Upper lobe of left lung (tissue), 6 donors: ENCODE results near the gene LSM11. TPM values are rescaled to one million over a fixed set of nuclear protein-coding genes. Genes with fewer than 3 reads are reported as not detected.

Experiments used
- ATAC-seq, 2 donors: fragments of 200-7000 bp; cut with Tn5 transposase; one replicate each; pipeline ENCODE4 v1.9.1; 2022; ENCODE audit warnings: mild to moderate bottlenecking in 2 of 2, moderate library complexity in 2 of 2; ENCODE audit not compliant: low FRiP score in 2 of 2
- DNase-seq, 2 donors: peaks; one replicate each; pipeline ENCODE4 v3.0.0-alpha.2; 2019 to 2020
- H3K27ac ChIP-seq, 4 donors: fragments of 200-600 bp; sonication (generic); one replicate each; pipeline ENCODE4 v1.5.1; 2016 to 2019
- H3K27me3 ChIP-seq, 4 donors: fragments of 200-600 bp; sonication (generic); one replicate each; pipeline ENCODE4 v1.5.1; 2017 to 2019
- H3K36me3 ChIP-seq, 4 donors: fragments of 200-600 bp; sonication (generic); one replicate each; pipeline ENCODE4 v1.5.1; 2016 to 2019
- H3K4me1 ChIP-seq, 4 donors: fragments of 200-600 bp; sonication (generic); one replicate each; pipeline ENCODE4 v1.5.1; 2018 to 2019
- H3K4me3 ChIP-seq, 4 donors: fragments of 200-600 bp; sonication (generic); one replicate each; pipeline ENCODE4 v1.5.1; 2017 to 2019; ENCODE audit warnings: mild to moderate bottlenecking in 2 of 4, moderate library complexity in 1 of 4
- H3K9me3 ChIP-seq, 4 donors: fragments of 200-600 bp; sonication (generic); one replicate each; pipeline ENCODE4 v1.5.1; 2018 to 2019
- EP300 ChIP-seq, 4 donors: sonication (generic); formaldehyde crosslinking; IDR thresholded peaks; one replicate each; pipeline ENCODE4 v1.5.1; 2017; ENCODE audit warnings: antibody characterized with exemption in 4 of 4, control low read depth in 2 of 4
- POLR2A ChIP-seq, 4 donors: fragments of 450-650 bp; IDR thresholded peaks; one replicate each; pipeline ENCODE4 v1.5.1; 2016 to 2017; ENCODE audit warnings: antibody characterized with exemption in 4 of 4, mild to moderate bottlenecking in 2 of 4
- POLR2AphosphoS5 ChIP-seq, 2 donors: sonication (generic); formaldehyde crosslinking; IDR thresholded peaks; one replicate each; pipeline ENCODE4 v1.5.1; 2017; ENCODE audit warnings: antibody characterized with exemption in 2 of 2
- WGBS, 2 donors: methylation state at CpG; one replicate each; pipeline ENCODE4 v1.1.5; 2017 to 2018; 5-methylcytosine and 5-hydroxymethylcytosine counted together
- total RNA-seq, 6 donors: library from RNA; depleted of rRNA in 4 of 6; stranded (reverse); fragments of >200 nt in 4 of 6; gene quantifications; one replicate each; pipeline versions ENCODE4 v1.1.0 to v1.2.1, GENCODE V29; 2016 to 2021
- TF ChIP-seq, protein P1 (sequence below), 6 experiments: fragments of 450-650 bp in 4 of 6; fragments of 200-600 bp in 2 of 6; sonication (generic) in 2 of 6; IDR thresholded peaks; one replicate each; pipeline ENCODE4 v1.5.1; 2016 to 2019; ENCODE audit warnings: antibody characterized with exemption in 6 of 6
- donor health status: DM: no; HTN: no; CAD: no; lungs with moderate emphysema.
- donor health status: DM: no; HTN: yes; CAD: no; lungs with severe emphysema.

The LSM11 gene
- total RNA-seq, 6 donors from 2014 or later = 0.78 to 4.1 (median 2.0) TPM

DNA sequence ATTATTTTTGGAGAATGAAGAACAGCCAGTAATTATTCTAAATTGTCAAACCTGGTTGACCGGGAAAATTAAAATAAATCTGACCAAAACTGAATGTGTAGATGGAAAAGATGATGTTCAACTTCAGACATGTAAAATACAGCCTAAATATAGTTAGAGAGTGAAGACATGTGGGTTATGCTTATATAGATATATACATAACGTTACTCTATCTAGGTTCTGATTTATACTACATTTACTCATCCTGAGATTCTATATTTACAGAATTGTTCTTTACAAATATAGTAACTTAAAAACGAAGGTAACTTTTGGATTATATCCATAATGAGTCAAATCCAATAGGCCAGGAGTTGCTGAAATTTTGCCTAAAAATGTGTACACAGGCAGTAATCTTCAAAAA is 33.1 kb upstream of the LSM11 start:
- H3K27me3 ChIP-seq = no peaks in the 10 kb centered on the region
- H3K9me3 ChIP-seq = no peaks in the 10 kb centered on the region
- DNase-seq = no peak
- no peaks in the 10 kb centered on the region for H3K36me3 ChIP-seq
- H3K4me3 ChIP-seq = no peak overlapping the region
- ATAC-seq = no peak
- 73 to 78% methylated on average over 3 of the region's 3 CpGs for WGBS, 2 donors
- TF ChIP-seq POLR2A (IDR thresholded peaks at IDR 0.05) = no peak
- TF ChIP-seq, protein P1, sequence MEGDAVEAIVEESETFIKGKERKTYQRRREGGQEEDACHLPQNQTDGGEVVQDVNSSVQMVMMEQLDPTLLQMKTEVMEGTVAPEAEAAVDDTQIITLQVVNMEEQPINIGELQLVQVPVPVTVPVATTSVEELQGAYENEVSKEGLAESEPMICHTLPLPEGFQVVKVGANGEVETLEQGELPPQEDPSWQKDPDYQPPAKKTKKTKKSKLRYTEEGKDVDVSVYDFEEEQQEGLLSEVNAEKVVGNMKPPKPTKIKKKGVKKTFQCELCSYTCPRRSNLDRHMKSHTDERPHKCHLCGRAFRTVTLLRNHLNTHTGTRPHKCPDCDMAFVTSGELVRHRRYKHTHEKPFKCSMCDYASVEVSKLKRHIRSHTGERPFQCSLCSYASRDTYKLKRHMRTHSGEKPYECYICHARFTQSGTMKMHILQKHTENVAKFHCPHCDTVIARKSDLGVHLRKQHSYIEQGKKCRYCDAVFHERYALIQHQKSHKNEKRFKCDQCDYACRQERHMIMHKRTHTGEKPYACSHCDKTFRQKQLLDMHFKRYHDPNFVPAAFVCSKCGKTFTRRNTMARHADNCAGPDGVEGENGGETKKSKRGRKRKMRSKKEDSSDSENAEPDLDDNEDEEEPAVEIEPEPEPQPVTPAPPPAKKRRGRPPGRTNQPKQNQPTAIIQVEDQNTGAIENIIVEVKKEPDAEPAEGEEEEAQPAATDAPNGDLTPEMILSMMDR (IDR thresholded peaks at IDR 0.05) = no peak
- no peak for TF ChIP-seq POLR2AphosphoS5 (IDR thresholded peaks at IDR 0.05)
- TF ChIP-seq EP300 (IDR thresholded peaks at IDR 0.05) = no peak
- H3K4me1 ChIP-seq = no peaks in the 10 kb centered on the region
- no peak overlapping the region for H3K27ac ChIP-seq

DNA sequence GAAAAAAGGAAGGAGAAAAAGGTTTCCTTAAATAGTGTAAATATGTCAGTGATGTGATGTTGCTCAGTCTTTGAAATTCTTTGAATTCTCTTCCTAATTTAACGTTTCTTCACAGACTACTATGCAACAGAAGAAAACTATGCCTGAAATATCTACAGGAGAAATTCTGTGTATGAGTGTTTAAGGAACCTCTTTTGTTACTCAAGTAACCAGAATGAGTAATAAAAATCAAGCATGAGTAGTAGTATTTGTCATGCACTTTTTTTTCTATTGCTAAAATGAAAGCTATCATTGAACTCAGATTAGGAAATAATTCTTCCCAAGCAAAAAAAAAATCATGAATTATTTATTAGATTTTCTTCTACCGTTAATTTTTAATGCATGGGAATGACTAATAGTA is 32.6 kb upstream of the LSM11 start:
- no peaks in the 10 kb centered on the region for H3K27me3 ChIP-seq
- H3K4me3 ChIP-seq = no peak overlapping the region
- ATAC-seq = no peak
- TF ChIP-seq POLR2AphosphoS5 (IDR thresholded peaks at IDR 0.05) (no peak), EP300 (IDR thresholded peaks at IDR 0.05) (no peak), POLR2A (IDR thresholded peaks at IDR 0.05) (no peak)
- TF ChIP-seq, protein P1 (IDR thresholded peaks at IDR 0.05) = no peak
- no peaks in the 10 kb centered on the region for H3K4me1 ChIP-seq
- H3K9me3 ChIP-seq = no peaks in the 10 kb centered on the region
- no peak overlapping the region for H3K27ac ChIP-seq
- no peaks in the 10 kb centered on the region for H3K36me3 ChIP-seq
- DNase-seq = no peak
- 51 to 54% methylated on average over 2 of the region's 2 CpGs for WGBS, 2 donors

DNA sequence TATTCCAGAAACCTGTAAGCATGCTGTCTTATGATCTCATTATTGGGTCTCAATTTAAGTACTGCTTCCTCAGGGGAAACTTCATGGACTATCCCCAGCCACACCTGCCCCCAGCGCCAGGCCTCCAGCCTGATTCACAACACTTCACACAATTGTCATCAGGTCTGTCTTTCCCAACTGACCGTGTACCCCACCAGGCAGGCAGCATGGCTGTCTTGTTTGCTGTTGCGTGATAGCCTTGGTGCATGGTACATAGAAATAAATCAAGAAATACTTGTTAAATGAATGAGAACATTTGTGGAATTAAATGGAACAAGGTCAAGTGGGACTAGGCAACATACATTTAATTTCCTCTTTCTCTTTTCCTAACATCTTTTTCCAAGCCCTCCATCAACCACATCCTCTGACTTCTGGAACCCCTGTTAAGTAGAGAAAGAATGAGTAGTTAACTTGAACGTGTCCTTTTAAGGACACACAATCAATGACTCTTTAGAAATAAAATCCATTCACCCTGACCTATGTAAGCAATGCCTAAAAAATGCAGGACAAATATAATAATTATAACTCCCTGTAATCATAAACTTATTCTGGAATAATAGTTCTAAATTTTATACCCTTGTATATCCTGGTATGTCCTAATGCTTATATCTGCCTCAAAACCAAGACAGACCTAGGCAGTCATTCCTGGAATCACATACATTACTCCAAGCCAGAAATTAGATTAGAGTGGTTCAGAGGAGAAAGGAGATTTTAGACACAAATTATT is 29.5 kb upstream of the LSM11 start:
- H3K27ac ChIP-seq = no peak overlapping the region
- H3K27me3 ChIP-seq = no peaks in the 10 kb centered on the region
- peaks cover 0 to 10% (median 8%) of the 10 kb centered on the region in 4 donors for H3K4me1 ChIP-seq
- 90 to 91% methylated on average over 4 of the region's 4 CpGs for WGBS, 2 donors
- H3K36me3 ChIP-seq = no peaks in the 10 kb centered on the region
- H3K9me3 ChIP-seq = no peaks in the 10 kb centered on the region
- ATAC-seq (no peak), DNase-seq (no peak)
- no peak overlapping the region for H3K4me3 ChIP-seq
- TF ChIP-seq, protein P1 (IDR thresholded peaks at IDR 0.05) = no peak
- no peak for TF ChIP-seq POLR2A (IDR thresholded peaks at IDR 0.05)

DNA sequence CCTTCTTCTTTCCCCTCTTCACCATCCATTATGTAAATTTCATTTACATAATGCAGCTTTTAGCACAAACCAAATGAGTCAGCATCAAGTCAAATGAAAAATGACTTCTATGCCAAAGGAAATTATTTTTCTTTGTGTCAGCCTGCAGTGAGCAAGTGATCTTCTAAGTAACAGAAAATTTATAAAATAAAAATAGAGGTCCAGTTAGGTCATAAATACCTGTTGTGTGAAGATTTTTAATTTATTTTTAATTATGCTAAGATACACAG is 29.0 kb upstream of the LSM11 start:
- H3K9me3 ChIP-seq = no peaks in the 10 kb centered on the region
- H3K36me3 ChIP-seq = no peaks in the 10 kb centered on the region
- peaks cover 0 to 10% (median 8%) of the 10 kb centered on the region in 4 donors for H3K4me1 ChIP-seq
- ATAC-seq (no peak), DNase-seq (no peak)
- no peak overlapping the region for H3K4me3 ChIP-seq
- TF ChIP-seq, protein P1 (IDR thresholded peaks at IDR 0.05) = no peak
- no peak overlapping the region for H3K27ac ChIP-seq
- H3K27me3 ChIP-seq = no peaks in the 10 kb centered on the region

DNA sequence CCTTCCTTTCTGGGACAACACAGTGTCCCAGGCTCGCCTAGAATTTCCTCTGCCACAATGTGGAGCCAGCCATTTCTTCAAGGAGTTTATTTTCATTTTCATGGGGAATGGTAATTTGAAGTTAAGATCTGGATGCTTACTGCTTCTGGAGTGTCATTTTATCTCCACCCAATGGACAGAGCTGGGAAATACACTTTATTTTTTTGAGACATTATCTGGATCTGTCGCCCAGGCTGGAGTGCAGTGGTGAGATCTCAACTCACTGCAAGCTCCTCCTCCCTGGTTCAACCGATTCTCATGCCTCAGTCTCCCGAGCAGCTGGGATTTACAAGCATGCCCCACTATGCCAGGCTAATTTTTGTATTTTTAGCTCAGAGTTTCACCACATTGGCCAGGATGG is 25.0 kb upstream of the LSM11 start:
- H3K27ac ChIP-seq = no peak overlapping the region
- peak in 1 of 2 donors; percentile 85 for ATAC-seq
- DNase-seq = no peak
- H3K27me3 ChIP-seq = no peaks in the 10 kb centered on the region
- no peak overlapping the region for H3K4me3 ChIP-seq
- H3K36me3 ChIP-seq = no peaks in the 10 kb centered on the region
- TF ChIP-seq POLR2AphosphoS5 (IDR thresholded peaks at IDR 0.05) = no peak
- TF ChIP-seq, protein P1 (IDR thresholded peaks at IDR 0.05) = peak; percentile 30 to 69 (median 60)
- WGBS, 2 donors = 2 to 3% methylated on average over 4 of the region's 4 CpGs
- H3K4me1 ChIP-seq = peaks cover 0 to 10% (median 8%) of the 10 kb centered on the region in 4 donors
- no peaks in the 10 kb centered on the region for H3K9me3 ChIP-seq
